ENCODE results near the gene WWOX. TPM values are rescaled to one million over a fixed set of nuclear protein-coding genes. Genes with fewer than 3 reads are reported as not detected.

WWOX gene
- total and polyA plus RNA-seq, 2 of the 8 experiments (the other 6 are each of a cell fraction or from before 2014, with no cell fraction given) = 5.4 to 16.7 TPM

GRCh38 chr16:78879011-78879410, 779.6 kb downstream of the WWOX start (continued):
- no peak for TF ChIP-seq CHD7 (IDR thresholded peaks at IDR 0.05; ENCODE audit: insufficient replicate concordance, low read length)

Data from H1 (cell line).